NK-92 (cell line): ENCODE measurements around the gene EEFSEC.

Experiments
- DNase-seq: peaks from one replicate; lab custom pipeline; 2025; ENCODE audit not compliant: unreplicated experiment; lab: John Stamatoyannopoulos, UW

The EEFSEC gene

GRCh38 chr3:128283421-128283820 lies 130.1 kb downstream of the EEFSEC start:
- DNase-seq: no peak

- DNase-seq: no peak
Measured at GRCh38 chr3:128285042-128285966, 132.0 kb downstream of the EEFSEC start.

- DNase-seq: no peak
Measured at GRCh38 chr3:128285967-128286321, 132.7 kb downstream of the EEFSEC start.

- DNase-seq: no peak
Measured at GRCh38 chr3:128286691-128287090, 133.4 kb downstream of the EEFSEC start.

- no peak for DNase-seq
Measured at GRCh38 chr3:128287216-128287615, 133.9 kb downstream of the EEFSEC start.

GRCh38 chr3:128289534-128289933 lies 136.3 kb downstream of the EEFSEC start:
- no peak for DNase-seq

GRCh38 chr3:128290484-128290883 lies 137.2 kb downstream of the EEFSEC start:
- no peak for DNase-seq

GRCh38 chr3:128293930-128294329 lies 140.6 kb downstream of the EEFSEC start:
- DNase-seq: no peak

- DNase-seq: no peak
Measured at GRCh38 chr3:128294999-128295468, 141.8 kb downstream of the EEFSEC start.

- no peak for DNase-seq
Measured at GRCh38 chr3:128296469-128297251, 143.4 kb downstream of the EEFSEC start.

GRCh38 chr3:128297401-128298138 lies 144.3 kb downstream of the EEFSEC start:
- DNase-seq: no peak

- DNase-seq: no peak
Measured at GRCh38 chr3:128301186-128302023, 148.1 kb downstream of the EEFSEC start.

GRCh38 chr3:128306481-128306880 lies 153.2 kb downstream of the EEFSEC start:
- DNase-seq: no peak

GRCh38 chr3:128307029-128307633 lies 153.8 kb downstream of the EEFSEC start:
- DNase-seq: no peak

GRCh38 chr3:128307781-128308469 lies 154.6 kb downstream of the EEFSEC start:
- no peak for DNase-seq

GRCh38 chr3:128309026-128309425 lies 155.7 kb downstream of the EEFSEC start:
- DNase-seq: no peak

- DNase-seq: no peak
Measured at GRCh38 chr3:128310286-128311058, 157.2 kb downstream of the EEFSEC start.

- no peak for DNase-seq
Measured at GRCh38 chr3:128311441-128311844, 158.2 kb downstream of the EEFSEC start.

- DNase-seq: no peak
Measured at GRCh38 chr3:128312271-128312670, 159.0 kb downstream of the EEFSEC start.
